Subcutaneous adipose tissue (tissue), 4 donors: ENCODE measurements around the gene GATA1. TPM values are rescaled to one million over a fixed set of nuclear protein-coding genes. Genes with fewer than 3 reads are reported as not detected.

Source experiments
- CTCF ChIP-seq: fragments of 450-650 bp; IDR thresholded peaks from one replicate; pipeline ENCODE4 v1.5.1; 2016; ENCODE audit warnings: low read depth, mild to moderate bottlenecking, control low read depth, antibody characterized with exemption, moderate library complexity
- total RNA-seq, 4 donors: library from RNA; depleted of rRNA; stranded (reverse); fragments of >200 nt; gene quantifications; one replicate each; pipeline ENCODE4 v1.1.0, GENCODE V29; 2016

Gene GATA1
- total RNA-seq, 4 donors from 2014 or later, result 0.34 to 0.44 TPM; not detected in 2

- TF ChIP-seq CTCF, result no peak
Observed at GRCh38 chrX:48790477-48790876, 4.1 kb downstream of the GATA1 start.

DNA sequence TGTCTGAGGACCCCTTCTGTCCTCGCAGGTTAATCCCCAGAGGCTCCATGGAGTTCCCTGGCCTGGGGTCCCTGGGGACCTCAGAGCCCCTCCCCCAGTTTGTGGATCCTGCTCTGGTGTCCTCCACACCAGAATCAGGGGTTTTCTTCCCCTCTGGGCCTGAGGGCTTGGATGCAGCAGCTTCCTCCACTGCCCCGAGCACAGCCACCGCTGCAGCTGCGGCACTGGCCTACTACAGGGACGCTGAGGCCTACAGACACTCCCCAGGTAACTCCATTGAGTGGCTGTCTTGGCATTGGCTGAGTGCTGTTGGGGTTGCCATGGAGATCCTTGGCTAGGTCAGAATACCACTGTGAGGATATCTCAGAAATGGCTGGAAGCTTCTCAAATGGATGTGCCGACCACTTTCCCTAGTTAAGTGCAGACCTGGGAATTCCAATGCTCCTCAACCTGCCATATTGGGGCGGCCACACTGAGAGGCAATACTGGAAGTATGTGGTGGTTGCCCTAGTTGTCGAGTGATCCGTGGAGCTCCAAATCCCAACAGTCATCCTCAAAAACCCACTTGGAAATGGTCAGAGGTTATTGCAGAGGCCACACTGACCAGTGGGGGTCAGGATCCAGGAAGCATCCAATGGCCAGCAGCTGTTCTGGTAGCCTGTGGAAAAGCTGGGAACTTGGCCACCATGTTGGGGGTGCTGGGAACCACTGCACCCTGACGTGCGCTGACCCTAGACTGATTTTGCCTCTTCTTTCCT, 4.9 kb downstream of the GATA1 start:
- no peak for TF ChIP-seq CTCF

DNA sequence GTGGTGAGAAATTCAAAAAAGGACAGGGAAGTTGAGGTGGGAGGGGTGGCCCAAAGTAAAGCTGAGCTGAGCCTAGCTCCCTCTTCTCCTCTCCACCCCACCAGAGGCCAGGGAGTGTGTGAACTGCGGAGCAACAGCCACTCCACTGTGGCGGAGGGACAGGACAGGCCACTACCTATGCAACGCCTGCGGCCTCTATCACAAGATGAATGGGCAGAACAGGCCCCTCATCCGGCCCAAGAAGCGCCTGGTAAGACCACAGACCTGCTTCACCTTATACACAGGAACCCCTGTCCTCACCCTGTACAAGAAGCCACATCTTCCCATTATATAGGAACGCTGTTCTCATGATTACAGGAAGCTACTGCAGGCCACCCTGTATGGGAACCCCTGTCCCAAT, 5.8 kb downstream of the GATA1 start:
- no peak for TF ChIP-seq CTCF

- no peak for TF ChIP-seq CTCF
Observed at GRCh38 chrX:48793935-48794334, 7.5 kb downstream of the GATA1 start.

- TF ChIP-seq CTCF, result no peak
Observed at GRCh38 chrX:48794340-48794910, 8.0 kb downstream of the GATA1 start.

DNA sequence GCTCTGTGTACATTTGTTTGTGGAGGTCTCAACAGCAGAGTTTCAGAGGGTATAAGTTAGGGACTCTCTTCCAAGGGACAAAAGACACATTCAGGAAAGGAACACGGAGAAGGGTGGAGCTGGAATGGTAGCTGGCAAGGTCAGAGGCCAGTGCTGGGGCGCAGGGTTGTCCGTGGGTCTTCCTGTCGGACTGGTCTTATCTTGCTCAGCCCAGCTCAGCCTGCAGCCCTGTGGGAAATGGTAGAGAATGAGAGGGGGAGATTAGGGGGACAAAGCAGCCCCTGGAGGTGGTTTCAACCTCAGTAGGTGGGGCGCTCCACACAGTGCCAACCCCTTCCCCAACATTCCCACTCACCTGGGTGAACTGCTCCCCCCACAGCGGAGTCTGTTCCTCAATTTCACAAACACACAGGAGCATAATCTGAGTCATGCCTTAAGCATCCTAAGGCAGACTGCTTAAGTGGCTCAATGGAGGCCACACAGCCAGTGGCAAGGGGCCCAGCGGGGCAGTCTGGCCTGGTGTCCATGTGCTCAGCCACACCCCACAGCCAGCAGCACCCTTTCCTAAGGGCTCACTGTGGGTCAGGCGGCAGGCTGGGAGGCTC, 8.6 kb downstream of the GATA1 start:
- no peak for TF ChIP-seq CTCF

DNA sequence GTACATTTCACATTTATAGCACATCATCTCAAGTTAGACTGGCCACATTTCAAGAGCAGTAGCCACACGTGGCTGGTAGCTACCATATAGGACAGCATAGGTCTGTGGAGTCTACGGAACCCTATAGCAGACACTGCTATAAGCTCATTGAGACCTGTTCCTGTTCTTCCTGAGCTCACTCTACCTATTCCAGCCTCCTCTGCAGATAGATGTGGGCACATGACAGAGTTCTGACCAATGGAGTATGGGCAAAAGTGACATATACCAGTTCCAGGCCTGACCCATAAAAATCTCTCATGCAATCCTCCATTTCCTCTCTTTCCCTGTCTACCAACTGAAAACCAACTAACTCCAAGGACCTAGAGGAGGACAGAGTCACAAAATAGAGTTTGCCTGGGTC, 11.9 kb downstream of the GATA1 start:
- no peak for TF ChIP-seq CTCF
